SK-N-SH (cell line): ENCODE measurements around the gene FTO. TPM values are rescaled to one million over a fixed set of nuclear protein-coding genes. Genes with fewer than 3 reads are reported as not detected.

Source experiments
- CTCF ChIA-PET: fragments of 300-600, 350-600 bp; formaldehyde crosslinking; extraction: SDS; loops from one replicate; lab custom pipeline; 2021; lab: Yijun Ruan, JAX
- POLR2A ChIA-PET: fragments of 350-600 bp; sonication (Branson Sonifier 250); formaldehyde crosslinking; extraction: SDS; loops from one replicate; lab custom pipeline; 2020; ENCODE audit warnings: antibody characterized with exemption, inconsistent platforms; lab: Yijun Ruan, JAX
- DNase-seq: peaks from one replicate; pipeline ENCODE4 v3.0.0; 2012
- H2AFZ ChIP-seq: fragments of 200-600 bp; sonication (generic); 2 replicates; pipeline ENCODE4 v1.8.1; 2016; ENCODE audit warnings: antibody characterized with exemption, mild to moderate bottlenecking, low read depth
- H3F3A ChIP-seq: fragments of 200-600 bp; sonication (generic); replicated peaks from 2 replicates; pipeline ENCODE3; 2016; ENCODE audit warnings: antibody characterized with exemption, mild to moderate bottlenecking; ENCODE audit not compliant: insufficient read depth
- H3K27ac ChIP-seq, 2 experiments: fragments of 200-500 bp in 1 of 2; fragments of 200-600 bp in 1 of 2; sonication (Bioruptor generic) in 1 of 2; sonication (generic), shearing (Covaris generic) in 1 of 2; 2 replicates each; pipeline versions ENCODE4 v1.5.1 to v1.6.1; 2014 to 2016; ENCODE audit warnings: low read depth in 2 of 2, inconsistent platforms in 1 of 2, low read length in 1 of 2, mild to moderate bottlenecking in 1 of 2, mixed read lengths in 1 of 2
- H3K27me3 ChIP-seq: fragments of 200-600 bp; sonication (generic), shearing (Covaris generic); 2 replicates; pipeline ENCODE4 v1.6.1; 2016; ENCODE audit warnings: mixed run types; ENCODE audit not compliant: insufficient read depth
- H3K36me3 ChIP-seq, 2 experiments: fragments of 200-500 bp in 1 of 2; fragments of 200-600 bp in 1 of 2; sonication (Bioruptor generic) in 1 of 2; sonication (generic) in 1 of 2; replicated peaks in 1 of 2; 2 replicates each; pipeline versions ENCODE3 to v1.5.1; 2014 to 2016; ENCODE audit warnings: low read length in 1 of 2, mild to moderate bottlenecking in 1 of 2; ENCODE audit not compliant: insufficient read depth in 2 of 2, control insufficient read depth in 1 of 2
- H3K4me1 ChIP-seq, 2 experiments: fragments of 200-500 bp in 1 of 2; fragments of 200-600 bp in 1 of 2; sonication (Bioruptor generic) in 1 of 2; sonication (generic), shearing (Covaris generic) in 1 of 2; 2 replicates each; pipeline versions ENCODE4 v1.5.1 to v1.6.1; 2014 to 2016; ENCODE audit warnings: low read depth in 1 of 2, low read length in 1 of 2, mixed run types in 1 of 2; ENCODE audit not compliant: insufficient read depth in 2 of 2, control insufficient read depth in 1 of 2
- H3K4me2 ChIP-seq: fragments of 200-600 bp; sonication (generic), shearing (Covaris generic); 2 replicates; pipeline ENCODE4 v1.6.1; 2017; ENCODE audit warnings: mixed run types
- H3K4me3 ChIP-seq, 2 experiments: fragments of 200-500 bp in 1 of 2; fragments of 200-600 bp in 1 of 2; sonication (Bioruptor generic) in 1 of 2; sonication (generic), shearing (Covaris generic) in 1 of 2; 2 replicates each; pipeline versions ENCODE4 v1.5.1 to v1.8.1; 2014 to 2016; ENCODE audit warnings: low read depth in 2 of 2, inconsistent platforms in 1 of 2, low read length in 1 of 2, mild to moderate bottlenecking in 1 of 2, mixed read lengths in 1 of 2, moderate library complexity in 1 of 2
- H3K79me2 ChIP-seq: fragments of 200-600 bp; sonication (generic); 2 replicates; pipeline ENCODE4 v1.8.1; 2017; ENCODE audit warnings: mild to moderate bottlenecking; ENCODE audit not compliant: insufficient read depth
- H3K9ac ChIP-seq: fragments of 200-600 bp; sonication (generic); 2 replicates; pipeline ENCODE4 v1.6.1; 2017; ENCODE audit warnings: mixed run types
- H3K9me2 ChIP-seq: fragments of 200-600 bp; sonication (generic); 2 replicates; pipeline ENCODE4 v1.6.1; 2017; ENCODE audit warnings: mixed run types
- H3K9me3 ChIP-seq: fragments of 200-600 bp; sonication (generic); 2 replicates; pipeline ENCODE4 v1.6.1; 2017; ENCODE audit warnings: mixed run types, mild to moderate bottlenecking, moderate library complexity
- H4K20me1 ChIP-seq: fragments of 200-600 bp; sonication (generic); 2 replicates; pipeline ENCODE4 v1.6.1; 2017; ENCODE audit warnings: mild to moderate bottlenecking, mixed run types; ENCODE audit not compliant: insufficient read depth
- CHD2 ChIP-seq: fragments of 150-350 bp; IDR thresholded peaks from 2 replicates; pipeline ENCODE4 v1.6.1; 2018; ENCODE audit warnings: low read length; ENCODE audit not compliant: partially characterized antibody
- EP300 ChIP-seq, 2 experiments: IDR thresholded peaks; 2 replicates each; pipeline versions ENCODE4 v1.4.0 to v1.6.1; 2012; ENCODE audit warnings: borderline replicate concordance in 1 of 2, low read depth in 1 of 2, low read length in 1 of 2
- FOXJ3 ChIP-seq: sonication (generic); formaldehyde crosslinking; IDR thresholded peaks from 2 replicates; pipeline ENCODE4 v1.5.1; 2020; ENCODE audit warnings: mild to moderate bottlenecking, missing genetic modification reagents
- GATA2 ChIP-seq: sonication (generic); formaldehyde crosslinking; IDR thresholded peaks from 2 replicates; pipeline ENCODE4 v1.5.0; 2020; ENCODE audit warnings: mild to moderate bottlenecking, missing genetic modification reagents
- IRF3 ChIP-seq: fragments of 150-350 bp; IDR thresholded peaks from 2 replicates; pipeline ENCODE4 v1.6.1; 2016; ENCODE audit warnings: mild to moderate bottlenecking, low read depth, low read length
- MAX ChIP-seq: IDR thresholded peaks from 2 replicates; pipeline ENCODE4 v1.4.0; 2012; ENCODE audit warnings: low read depth
- MXI1 ChIP-seq: IDR thresholded peaks from 2 replicates; pipeline ENCODE4 v1.6.1; 2012; ENCODE audit warnings: mild to moderate bottlenecking, low read depth, low read length, improper control_type of control experiment
- NRF1 ChIP-seq: IDR thresholded peaks from 2 replicates; pipeline ENCODE4 v1.6.1; 2012; ENCODE audit warnings: low read depth, mild to moderate bottlenecking, low read length
- PBX3 ChIP-seq: IDR thresholded peaks from 2 replicates; pipeline ENCODE4; 2012
- RCOR1 ChIP-seq: fragments of 150-350 bp; IDR thresholded peaks from 2 replicates; pipeline ENCODE4 v1.6.1; 2017; ENCODE audit warnings: antibody characterized with exemption, low read length
- RFX5 ChIP-seq: IDR thresholded peaks from 2 replicates; pipeline ENCODE4 v1.6.1; 2012; ENCODE audit warnings: mild to moderate bottlenecking, improper control_type of control experiment, low read length
- RXRA ChIP-seq: IDR thresholded peaks from 2 replicates; pipeline ENCODE4 v1.4.0; 2012; ENCODE audit warnings: low read depth, mild to moderate bottlenecking, borderline replicate concordance
- SMC3 ChIP-seq: IDR thresholded peaks from 2 replicates; pipeline ENCODE4 v1.6.1; 2012; ENCODE audit warnings: low read depth, low read length, improper control_type of control experiment
- TAF1 ChIP-seq: IDR thresholded peaks from 2 replicates; pipeline ENCODE4 v1.6.1; 2012; ENCODE audit warnings: low read depth, mild to moderate bottlenecking, low read length, moderate library complexity, borderline replicate concordance
- TEAD4 ChIP-seq: IDR thresholded peaks from 2 replicates; pipeline ENCODE4 v1.4.0; 2012; ENCODE audit warnings: mild to moderate bottlenecking, borderline replicate concordance; ENCODE audit not compliant: insufficient read depth
- YY1 ChIP-seq: IDR thresholded peaks from 2 replicates; pipeline ENCODE4 v1.4.0; 2012; ENCODE audit warnings: low read depth, mild to moderate bottlenecking
- ZBTB33 ChIP-seq: IDR thresholded peaks from 2 replicates; pipeline ENCODE4 v1.4.0; 2012; ENCODE audit warnings: low read depth, borderline replicate concordance
- WGBS: methylation state at CpG from one replicate; pipeline ENCODE4 v1.1.6; 2017; ENCODE audit warnings: low lambda C conversion rate; 5-methylcytosine and 5-hydroxymethylcytosine counted together
- polyA plus RNA-seq, 3 experiments: library from polyadenylated mRNA; depleted of rRNA; stranded (reverse); fragments of >200 nt; gene quantifications; 2 replicates each; pipeline ENCODE4 v1.2.3, GENCODE V29; 2012
- TF ChIP-seq, protein P1 (sequence below): fragments of 200-600 bp; sonication (generic); IDR thresholded peaks from 2 replicates; pipeline ENCODE4 v1.6.1; 2017; ENCODE audit warnings: antibody characterized with exemption, mild to moderate bottlenecking, moderate library complexity

FTO gene
- polyA plus RNA-seq, 1 of the 3 experiments (the other 2 are of a cell fraction) = 41.2 TPM

- CTCF ChIA-PET = no interaction called here
- POLR2A ChIA-PET = no interaction called here
- Histone ChIP-seq H3K4me2 (no peak overlapping the region), H3K27ac (no peak overlapping the region), H4K20me1 (no peaks in the 10 kb centered on the region), H3K79me2 (no peaks in the 10 kb centered on the region), H3K4me3 (no peak overlapping the region), H2AFZ (no peak overlapping the region), H3K27me3 (no peaks in the 10 kb centered on the region), H3K9ac (no peak overlapping the region), H3K36me3 (peaks cover 4% of the 10 kb centered on the region in 2 experiments), H3K4me1 (peaks cover 0 to 5% of the 10 kb centered on the region in 2 experiments; a peak in 2 of 4 replicates), H3K9me2 (no peaks in the 10 kb centered on the region), H3K9me3 (no peaks in the 10 kb centered on the region), H3F3A (no peaks in the 10 kb centered on the region)
- TF ChIP-seq NRF1 (no peak), TAF1 (no peak), FOXJ3 (CRISPR knock-in tag) (no peak)
- no peak for DNase-seq
- WGBS = 91% methylated on average over 3 of the region's 3 CpGs
Observed at GRCh38 chr16:53666786-53667415, 37.1 kb upstream of the FTO start.

GRCh38 chr16:53668869-53669268 lies 35.1 kb upstream of the FTO start:
- DNase-seq = no peak
- Histone ChIP-seq H3K9me2 (no peaks in the 10 kb centered on the region), H3K9ac (no peak overlapping the region), H3F3A (no peaks in the 10 kb centered on the region), H3K9me3 (no peaks in the 10 kb centered on the region), H3K36me3 (peaks cover 4 to 12% of the 10 kb centered on the region in 2 experiments), H3K27ac (no peak overlapping the region), H3K79me2 (no peaks in the 10 kb centered on the region), H3K4me3 (no peak overlapping the region)
- POLR2A ChIA-PET = no interaction called here
- TF ChIP-seq RCOR1 (no peak), EP300 (IDR thresholded peaks at IDR 0.05; ENCODE audit: borderline replicate concordance in 1 of 2, low read depth in 1 of 2, low read length in 1 of 2) (no peak), YY1 (no peak), GATA2 (CRISPR knock-in tag) (no peak), RXRA (no peak), MXI1 (no peak), SMC3 (no peak), RFX5 (no peak), TAF1 (no peak), IRF3 (no peak), FOXJ3 (CRISPR knock-in tag) (no peak), TEAD4 (no peak), ZBTB33 (no peak), CHD2 (no peak), PBX3 (no peak), MAX (no peak)
- TF ChIP-seq, protein P1, sequence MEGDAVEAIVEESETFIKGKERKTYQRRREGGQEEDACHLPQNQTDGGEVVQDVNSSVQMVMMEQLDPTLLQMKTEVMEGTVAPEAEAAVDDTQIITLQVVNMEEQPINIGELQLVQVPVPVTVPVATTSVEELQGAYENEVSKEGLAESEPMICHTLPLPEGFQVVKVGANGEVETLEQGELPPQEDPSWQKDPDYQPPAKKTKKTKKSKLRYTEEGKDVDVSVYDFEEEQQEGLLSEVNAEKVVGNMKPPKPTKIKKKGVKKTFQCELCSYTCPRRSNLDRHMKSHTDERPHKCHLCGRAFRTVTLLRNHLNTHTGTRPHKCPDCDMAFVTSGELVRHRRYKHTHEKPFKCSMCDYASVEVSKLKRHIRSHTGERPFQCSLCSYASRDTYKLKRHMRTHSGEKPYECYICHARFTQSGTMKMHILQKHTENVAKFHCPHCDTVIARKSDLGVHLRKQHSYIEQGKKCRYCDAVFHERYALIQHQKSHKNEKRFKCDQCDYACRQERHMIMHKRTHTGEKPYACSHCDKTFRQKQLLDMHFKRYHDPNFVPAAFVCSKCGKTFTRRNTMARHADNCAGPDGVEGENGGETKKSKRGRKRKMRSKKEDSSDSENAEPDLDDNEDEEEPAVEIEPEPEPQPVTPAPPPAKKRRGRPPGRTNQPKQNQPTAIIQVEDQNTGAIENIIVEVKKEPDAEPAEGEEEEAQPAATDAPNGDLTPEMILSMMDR = no peak
- TF ChIP-seq, all 33 proteins: peak for 0
- Histone ChIP-seq H2AFZ (no peak overlapping the region), H3K4me1 (peaks cover 0 to 2% of the 10 kb centered on the region in 2 experiments; a peak in 1 of 4 replicates), H3K4me2 (no peak overlapping the region), H4K20me1 (no peaks in the 10 kb centered on the region), H3K27me3 (no peaks in the 10 kb centered on the region)
- WGBS = 97% methylated on average over 2 of the region's 2 CpGs
- CTCF ChIA-PET = no interaction called here
